H1 (cell line): ENCODE measurements around the gene USP12. TPM values are rescaled to one million over a fixed set of nuclear protein-coding genes. Genes with fewer than 3 reads are reported as not detected.

ENCODE experiments used
- CTCF ChIA-PET: fragments of 300-600 bp; sonication (Branson Sonifier 250); formaldehyde crosslinking; loops from one replicate; lab custom pipeline; 2021; ENCODE audit not compliant: partially characterized antibody; lab: Charles Lee
- POLR2A ChIA-PET: fragments of 300-600 bp; sonication (Branson Sonifier 250); formaldehyde crosslinking; loops from one replicate; lab custom pipeline; 2021; ENCODE audit warnings: inconsistent platforms; ENCODE audit not compliant: partially characterized antibody; lab: Charles Lee
- DNase-seq, 2 experiments: peaks; one replicate each; pipeline versions ENCODE4 v3.0.0 to v3.0.0-alpha.2; 2010 to 2022; ENCODE audit warnings: low spot score in 2 of 2, low read depth in 1 of 2, mixed read lengths in 1 of 2
- FAIRE-seq: peaks from 2 replicates; lab custom pipeline; 2011; peaks lifted over from hg19 to GRCh38; lab: Jason Lieb, UNC
- H2AFZ ChIP-seq: 2 replicates; pipeline ENCODE4 v1.8.1; 2012; ENCODE audit warnings: low read length, inconsistent platforms
- H2AK5ac ChIP-seq: 2 replicates; pipeline ENCODE4 v1.6.1; 2013; ENCODE audit warnings: low read depth, low read length
- H2BK120ac ChIP-seq: replicated peaks from 2 replicates; pipeline ENCODE3; 2013; ENCODE audit warnings: low read depth, low read length, inconsistent platforms
- H2BK12ac ChIP-seq: 2 replicates; pipeline ENCODE4 v1.6.1; 2013; ENCODE audit warnings: low read depth, low read length
- H2BK15ac ChIP-seq: 2 replicates; pipeline ENCODE4 v1.6.1; 2013; ENCODE audit warnings: low read length
- H2BK20ac ChIP-seq: 2 replicates; pipeline ENCODE4 v1.6.1; 2013; ENCODE audit warnings: low read length
- H2BK5ac ChIP-seq: 2 replicates; pipeline ENCODE4 v1.6.1; 2013; ENCODE audit warnings: low read depth, low read length
- H3K14ac ChIP-seq: 2 replicates; pipeline ENCODE4 v1.6.1; 2013; ENCODE audit warnings: inconsistent platforms; ENCODE audit not compliant: insufficient read length
- H3K18ac ChIP-seq: 2 replicates; pipeline ENCODE4 v1.6.1; 2013; ENCODE audit warnings: low read length; ENCODE audit errors: extremely low read depth
- H3K23ac ChIP-seq: 2 replicates; pipeline ENCODE4 v1.6.1; 2013; ENCODE audit warnings: inconsistent platforms; ENCODE audit not compliant: insufficient read length
- H3K23me2 ChIP-seq: 2 replicates; pipeline ENCODE4 v1.6.1; 2013; ENCODE audit warnings: low read depth, low read length
- H3K27ac ChIP-seq: 2 replicates; pipeline ENCODE4 v1.6.1; 2011; ENCODE audit warnings: low read depth, low read length, inconsistent platforms
- H3K27me3 ChIP-seq, 4 experiments: replicated peaks in 1 of 4; 1 replicate in 1 of 4; 2 replicates in 3 of 4; pipeline versions ENCODE4 v1.6.1 to v1.8.1; 2011 to 2013; ENCODE audit warnings: low read length in 3 of 4, mild to moderate bottlenecking in 3 of 4, inconsistent platforms in 2 of 4, mixed read lengths in 2 of 4, moderate library complexity in 1 of 4; ENCODE audit not compliant: control insufficient read depth in 3 of 4, insufficient read depth in 3 of 4; ENCODE audit errors: extremely low read depth in 1 of 4
- H3K36me3 ChIP-seq, 4 experiments: 2 replicates each; pipeline versions ENCODE4 v1.6.1 to v1.8.1; 2011 to 2013; ENCODE audit warnings: mild to moderate bottlenecking in 4 of 4, low read length in 3 of 4, moderate library complexity in 2 of 4, control low read depth in 1 of 4, inconsistent platforms in 1 of 4; ENCODE audit not compliant: insufficient read depth in 4 of 4, control insufficient read depth in 2 of 4
- H3K4ac ChIP-seq: replicated peaks from 2 replicates; pipeline ENCODE3; 2013; ENCODE audit warnings: low read length, low read depth, mixed read lengths, inconsistent platforms; ENCODE audit not compliant: insufficient read length
- H3K4me1 ChIP-seq, 4 experiments: replicated peaks in 1 of 4; 1 replicate in 1 of 4; 2 replicates in 3 of 4; pipeline versions ENCODE4 v1.6.1 to v1.8.1; 2011 to 2013; ENCODE audit warnings: low read length in 3 of 4, inconsistent platforms in 2 of 4, mixed read lengths in 1 of 4; ENCODE audit not compliant: insufficient read depth in 4 of 4, control insufficient read depth in 3 of 4
- H3K4me2 ChIP-seq, 2 experiments: 2 replicates each; pipeline versions ENCODE4 v1.6.1 to v1.8.1; 2011 to 2013; ENCODE audit warnings: low read depth in 2 of 2, low read length in 2 of 2, control low read depth in 1 of 2, inconsistent platforms in 1 of 2, mild to moderate bottlenecking in 1 of 2; ENCODE audit not compliant: insufficient read depth in 1 of 2
- H3K4me3 ChIP-seq, 4 experiments: fragments of 200-600, 300-600 bp in 1 of 4; sonication (generic), shearing (Covaris generic), sonication (Bioruptor Twin) in 1 of 4; 2 replicates each; pipeline versions ENCODE4 v1.5.1 to v1.8.1; 2011 to 2016; ENCODE audit warnings: low read length in 4 of 4, low read depth in 3 of 4, control low read depth in 2 of 4, inconsistent platforms in 2 of 4, mild to moderate bottlenecking in 2 of 4, mixed read lengths in 1 of 4, moderate library complexity in 1 of 4; ENCODE audit not compliant: insufficient read depth in 2 of 4; ENCODE audit errors: extremely low read depth in 1 of 4
- H3K56ac ChIP-seq: replicated peaks from 2 replicates; pipeline ENCODE3; 2013; ENCODE audit warnings: low read depth, mild to moderate bottlenecking, mixed read lengths, low read length, inconsistent platforms; ENCODE audit not compliant: insufficient read length
- H3K79me1 ChIP-seq: 2 replicates; pipeline ENCODE4 v1.6.1; 2013; ENCODE audit warnings: low read depth, low read length, control low read depth
- H3K79me2 ChIP-seq, 2 experiments: 2 replicates each; pipeline versions ENCODE4 v1.6.1 to v1.8.1; 2012 to 2013; ENCODE audit warnings: low read length in 2 of 2, mild to moderate bottlenecking in 2 of 2, inconsistent platforms in 1 of 2; ENCODE audit not compliant: insufficient read depth in 2 of 2, control insufficient read depth in 1 of 2
- H3K9ac ChIP-seq, 4 experiments: replicated peaks in 1 of 4; 1 replicate in 1 of 4; 2 replicates in 3 of 4; pipeline versions ENCODE4 v1.6.1 to v1.8.1; 2011 to 2013; ENCODE audit warnings: low read depth in 3 of 4, low read length in 3 of 4, control low read depth in 2 of 4, mild to moderate bottlenecking in 2 of 4, moderate library complexity in 2 of 4, inconsistent platforms in 1 of 4; ENCODE audit errors: extremely low read depth in 1 of 4
- H3K9me3 ChIP-seq, 2 experiments: 2 replicates each; pipeline versions ENCODE4 v1.6.1 to v1.8.1; 2012 to 2013; ENCODE audit warnings: mild to moderate bottlenecking in 2 of 2, moderate library complexity in 2 of 2, control low read depth in 1 of 2, inconsistent platforms in 1 of 2, low read depth in 1 of 2, low read length in 1 of 2, mixed read lengths in 1 of 2; ENCODE audit not compliant: insufficient read depth in 2 of 2
- H4K20me1 ChIP-seq, 2 experiments: replicated peaks in 1 of 2; 2 replicates each; pipeline versions ENCODE3 to v1.8.1; 2011 to 2013; ENCODE audit warnings: inconsistent platforms in 2 of 2, low read length in 2 of 2, mild to moderate bottlenecking in 1 of 2; ENCODE audit not compliant: insufficient read depth in 2 of 2, control insufficient read depth in 1 of 2
- H4K5ac ChIP-seq: 2 replicates; pipeline ENCODE4 v1.6.1; 2013; ENCODE audit warnings: low read length, low read depth, mixed read lengths, inconsistent platforms; ENCODE audit not compliant: insufficient read length
- H4K8ac ChIP-seq: 2 replicates; pipeline ENCODE4 v1.8.0; 2013; ENCODE audit warnings: mild to moderate bottlenecking, moderate library complexity, low read length, inconsistent platforms; ENCODE audit not compliant: insufficient read depth; ENCODE audit errors: extremely low read depth
- H4K91ac ChIP-seq: replicated peaks from 2 replicates; pipeline ENCODE3; 2013; ENCODE audit warnings: low read length, mixed read lengths, inconsistent platforms; ENCODE audit not compliant: insufficient read length
- BCL11A ChIP-seq, 2 experiments: IDR thresholded peaks; one replicate each; pipeline ENCODE4 v1.6.1; 2011; ENCODE audit warnings: low read depth in 2 of 2, low read length in 2 of 2, mild to moderate bottlenecking in 2 of 2
- JUND ChIP-seq: IDR thresholded peaks from 2 replicates; pipeline ENCODE4 v1.6.1; 2011; ENCODE audit warnings: mild to moderate bottlenecking, improper control_type of control experiment, low read length
- RAD21 ChIP-seq, 2 experiments: IDR thresholded peaks in 1 of 2; conservative IDR thresholded peaks in 1 of 2; 2 replicates each; pipeline ENCODE4 v1.6.1; 2011; ENCODE audit warnings: low read depth in 2 of 2, low read length in 2 of 2, improper control_type of control experiment in 1 of 2, inconsistent platforms in 1 of 2, mild to moderate bottlenecking in 1 of 2, moderate library complexity in 1 of 2
- YY1 ChIP-seq: IDR thresholded peaks from 2 replicates; pipeline ENCODE4 v1.6.1; 2011; ENCODE audit warnings: low read depth, mild to moderate bottlenecking, low read length
- WGBS, 2 experiments: shearing (Covaris generic) in 1 of 2; methylation state at CpG; one replicate each; pipeline versions ENCODE4 v1.1.6 to v1.1.7; 2013 to 2015; ENCODE audit warnings: low lambda C conversion rate in 2 of 2, mixed read lengths in 2 of 2, inconsistent platforms in 1 of 2, low coverage in 1 of 2, missing lambda C conversion rate in 1 of 2; ENCODE audit not compliant: insufficient replicate concordance in 2 of 2, insufficient coverage in 1 of 2, insufficient read length in 1 of 2; ENCODE audit errors: extremely low coverage in 1 of 2, missing lambda C conversion rate in 1 of 2; 5-methylcytosine and 5-hydroxymethylcytosine counted together
- polyA plus RNA-seq, 7 experiments: library from polyadenylated mRNA; depleted of rRNA in 3 of 7; stranded (reverse) in 5 of 7; unstranded in 2 of 7; fragments of >200 nt in 5 of 7; fragments of 200-250 nt in 2 of 7; gene quantifications; 1 replicate in 5 of 7; 2 replicates in 1 of 7; 4 replicates in 1 of 7; pipeline versions ENCODE4 v1.2.1 to v1.2.3, GENCODE V29; 2011 to 2013; ENCODE audit warnings: missing spikeins in 2 of 7, mixed read lengths in 2 of 7
- total RNA-seq: library from RNA; stranded (reverse); fragmentation: NEBNext Ultra II Directional; extraction: Animal tissue kit (Norgen Biotek cat#: 25700); gene quantifications from 2 replicates; pipeline ENCODE4 v1.2.1, GENCODE V29; 2021
- TF ChIP-seq, protein P1 (sequence below): IDR thresholded peaks from 2 replicates; pipeline ENCODE4 v1.6.1; 2011; ENCODE audit warnings: low read depth, mild to moderate bottlenecking, low read length; ENCODE audit not compliant: insufficient read depth
- TF ChIP-seq, protein P2 (sequence below), 3 experiments: IDR thresholded peaks; 1 replicate in 2 of 3; 2 replicates in 1 of 3; pipeline versions ENCODE4 v1.5.1 to v1.6.1; 2011; ENCODE audit warnings: low read length in 3 of 3, mild to moderate bottlenecking in 3 of 3, inconsistent platforms in 2 of 3, low read depth in 1 of 3, moderate library complexity in 1 of 3; ENCODE audit not compliant: insufficient read depth in 1 of 3; ENCODE audit errors: control extremely low read depth in 1 of 3

Gene USP12
- total and polyA plus RNA-seq, 2 of the 8 experiments (the other 6 are each of a cell fraction or from before 2014, with no cell fraction given), result 4.0 to 30.0 TPM

- Histone ChIP-seq H2BK12ac (no peak overlapping the region), H2BK20ac (no peak overlapping the region), H3K79me1 (no peaks in the 10 kb centered on the region), H2AK5ac (no peak overlapping the region), H3K27ac (no peak overlapping the region), H3K23ac (no peak overlapping the region), H3K27me3 (no peaks in the 10 kb centered on the region), H3K9me3 (no peaks in the 10 kb centered on the region), H3K56ac (no peak overlapping the region), H3K4me1 (no peaks in the 10 kb centered on the region), H3K4ac (no peak overlapping the region), H3K36me3 (no peaks in the 10 kb centered on the region), H3K9ac (no peak overlapping the region), H4K91ac (no peak overlapping the region), H3K18ac (no peak overlapping the region), H3K79me2 (no peaks in the 10 kb centered on the region), H4K5ac (no peak overlapping the region), H2AFZ (peak overlapping the region; percentile 54; the same call in 1 of the 2 replicates), H2BK120ac (no peak overlapping the region), H3K4me3 (no peak overlapping the region), H3K14ac (no peak overlapping the region), H4K20me1 (no peaks in the 10 kb centered on the region), H2BK5ac (no peak overlapping the region), H2BK15ac (no peak overlapping the region), H3K4me2 (no peak overlapping the region), H3K23me2 (no peaks in the 10 kb centered on the region), H4K8ac (no peak overlapping the region)
- ChIA-PET POLR2A (interaction anchor here (1.7 kb wide), 1 partner anchor 9 kb away, joined by 4 read pairs; no protein-coding TSS in a partner anchor), CTCF (interaction anchor here (0.9 to 1.4 kb wide), 2 partner anchors 158 to 219 kb away, joined by 3 to 4 read pairs; no protein-coding TSS in a partner anchor)
- TF ChIP-seq YY1, result 0 out of 2 replicates have a peak, but pooled peaks have one; percentile 46
- no peak for TF ChIP-seq BCL11A (IDR thresholded peaks at IDR 0.05; ENCODE audit: low read depth in 2 of 2, low read length in 2 of 2)
- peak; percentile 10 to 37; a peak in 3 of 4 replicates for TF ChIP-seq RAD21 (IDR thresholded peaks at IDR 0.05 in 1 of 2, conservative IDR thresholded peaks at IDR 0.05 in 1 of 2; ENCODE audit: low read depth in 2 of 2, low read length in 2 of 2)
- TF ChIP-seq, protein P1, sequence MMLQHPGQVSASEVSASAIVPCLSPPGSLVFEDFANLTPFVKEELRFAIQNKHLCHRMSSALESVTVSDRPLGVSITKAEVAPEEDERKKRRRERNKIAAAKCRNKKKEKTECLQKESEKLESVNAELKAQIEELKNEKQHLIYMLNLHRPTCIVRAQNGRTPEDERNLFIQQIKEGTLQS, result no peak
- no peak for TF ChIP-seq JUND
- TF ChIP-seq, protein P2, sequence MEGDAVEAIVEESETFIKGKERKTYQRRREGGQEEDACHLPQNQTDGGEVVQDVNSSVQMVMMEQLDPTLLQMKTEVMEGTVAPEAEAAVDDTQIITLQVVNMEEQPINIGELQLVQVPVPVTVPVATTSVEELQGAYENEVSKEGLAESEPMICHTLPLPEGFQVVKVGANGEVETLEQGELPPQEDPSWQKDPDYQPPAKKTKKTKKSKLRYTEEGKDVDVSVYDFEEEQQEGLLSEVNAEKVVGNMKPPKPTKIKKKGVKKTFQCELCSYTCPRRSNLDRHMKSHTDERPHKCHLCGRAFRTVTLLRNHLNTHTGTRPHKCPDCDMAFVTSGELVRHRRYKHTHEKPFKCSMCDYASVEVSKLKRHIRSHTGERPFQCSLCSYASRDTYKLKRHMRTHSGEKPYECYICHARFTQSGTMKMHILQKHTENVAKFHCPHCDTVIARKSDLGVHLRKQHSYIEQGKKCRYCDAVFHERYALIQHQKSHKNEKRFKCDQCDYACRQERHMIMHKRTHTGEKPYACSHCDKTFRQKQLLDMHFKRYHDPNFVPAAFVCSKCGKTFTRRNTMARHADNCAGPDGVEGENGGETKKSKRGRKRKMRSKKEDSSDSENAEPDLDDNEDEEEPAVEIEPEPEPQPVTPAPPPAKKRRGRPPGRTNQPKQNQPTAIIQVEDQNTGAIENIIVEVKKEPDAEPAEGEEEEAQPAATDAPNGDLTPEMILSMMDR (IDR thresholded peaks at IDR 0.05; ENCODE audit: control extremely low read depth in 1 of 3, insufficient read depth in 1 of 3, low read depth in 1 of 3, low read length in 3 of 3), result peak in 2 of 3 experiments; percentile 4 to 25; a peak in 1 of 4 replicates
- FAIRE-seq, result no peak
- WGBS, 2 experiments, result 92% methylated on average over 3 of the region's 3 CpGs; no CpG with 5 or more reads in 1 of the 2 experiments
- DNase-seq, result no peak
Measured at GRCh38 chr13:27203854-27204253, 32.2 kb upstream of the USP12 start.
